ENCODE measurements around the gene ZNF385B.

GRCh38 chr2:179488563-179488962 lies 372.8 kb downstream of the ZNF385B start:
- TF ChIP-seq SOX15 (CRISPR knock-in tag; IDR thresholded peaks at IDR 0.05) (no peak), ZNF512 (CRISPR knock-in tag; IDR thresholded peaks at IDR 0.05; ENCODE audit: borderline replicate concordance) (no peak)
- TF ChIP-seq, protein P1, sequence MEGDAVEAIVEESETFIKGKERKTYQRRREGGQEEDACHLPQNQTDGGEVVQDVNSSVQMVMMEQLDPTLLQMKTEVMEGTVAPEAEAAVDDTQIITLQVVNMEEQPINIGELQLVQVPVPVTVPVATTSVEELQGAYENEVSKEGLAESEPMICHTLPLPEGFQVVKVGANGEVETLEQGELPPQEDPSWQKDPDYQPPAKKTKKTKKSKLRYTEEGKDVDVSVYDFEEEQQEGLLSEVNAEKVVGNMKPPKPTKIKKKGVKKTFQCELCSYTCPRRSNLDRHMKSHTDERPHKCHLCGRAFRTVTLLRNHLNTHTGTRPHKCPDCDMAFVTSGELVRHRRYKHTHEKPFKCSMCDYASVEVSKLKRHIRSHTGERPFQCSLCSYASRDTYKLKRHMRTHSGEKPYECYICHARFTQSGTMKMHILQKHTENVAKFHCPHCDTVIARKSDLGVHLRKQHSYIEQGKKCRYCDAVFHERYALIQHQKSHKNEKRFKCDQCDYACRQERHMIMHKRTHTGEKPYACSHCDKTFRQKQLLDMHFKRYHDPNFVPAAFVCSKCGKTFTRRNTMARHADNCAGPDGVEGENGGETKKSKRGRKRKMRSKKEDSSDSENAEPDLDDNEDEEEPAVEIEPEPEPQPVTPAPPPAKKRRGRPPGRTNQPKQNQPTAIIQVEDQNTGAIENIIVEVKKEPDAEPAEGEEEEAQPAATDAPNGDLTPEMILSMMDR (IDR thresholded peaks at IDR 0.05): no peak
